Pons (tissue), 1 donor: Measurements from ENCODE around the gene MACROD2.

ENCODE experiments used
- DNase-seq: peaks from one replicate; pipeline ENCODE4 v3.0.0-alpha.2; 2016; ENCODE audit warnings: low spot score

MACROD2 gene

GRCh38 chr20:15596220-15596890 is 1601.0 kb downstream of the MACROD2 start:
- no peak for DNase-seq

GRCh38 chr20:15597306-15597705 is 1602.0 kb downstream of the MACROD2 start:
- no peak for DNase-seq

GRCh38 chr20:15599961-15600360 is 1604.6 kb downstream of the MACROD2 start:
- no peak for DNase-seq

- DNase-seq: no peak
Observed at GRCh38 chr20:15600565-15600964, 1605.2 kb downstream of the MACROD2 start.

- no peak for DNase-seq
Observed at GRCh38 chr20:15603506-15603905, 1608.2 kb downstream of the MACROD2 start.

- no peak for DNase-seq
Observed at GRCh38 chr20:15603978-15604805, 1608.9 kb downstream of the MACROD2 start.

- DNase-seq: no peak
Observed at GRCh38 chr20:15609921-15610320, 1614.6 kb downstream of the MACROD2 start.

- no peak for DNase-seq
Observed at GRCh38 chr20:15610787-15611186, 1615.5 kb downstream of the MACROD2 start.

GRCh38 chr20:15611541-15611940 is 1616.2 kb downstream of the MACROD2 start:
- DNase-seq: no peak

GRCh38 chr20:15612198-15612597 is 1616.9 kb downstream of the MACROD2 start:
- no peak for DNase-seq

GRCh38 chr20:15612769-15613168 is 1617.5 kb downstream of the MACROD2 start:
- no peak for DNase-seq

- DNase-seq: no peak
Observed at GRCh38 chr20:15613530-15613929, 1618.2 kb downstream of the MACROD2 start.

- DNase-seq: no peak
Observed at GRCh38 chr20:15616626-15617025, 1621.3 kb downstream of the MACROD2 start.

- no peak for DNase-seq
Observed at GRCh38 chr20:15618110-15618509, 1622.8 kb downstream of the MACROD2 start.

GRCh38 chr20:15618912-15619311 is 1623.6 kb downstream of the MACROD2 start:
- no peak for DNase-seq

GRCh38 chr20:15619341-15619740 is 1624.0 kb downstream of the MACROD2 start:
- no peak for DNase-seq

- DNase-seq: no peak
Observed at GRCh38 chr20:15619816-15620215, 1624.5 kb downstream of the MACROD2 start.

- DNase-seq: no peak
Observed at GRCh38 chr20:15622368-15622767, 1627.1 kb downstream of the MACROD2 start.

- DNase-seq: no peak
Observed at GRCh38 chr20:15623215-15623614, 1627.9 kb downstream of the MACROD2 start.

GRCh38 chr20:15625981-15626380 is 1630.7 kb downstream of the MACROD2 start:
- no peak for DNase-seq

- DNase-seq: no peak
Observed at GRCh38 chr20:15627089-15627488, 1631.8 kb downstream of the MACROD2 start.

GRCh38 chr20:15627501-15627903 is 1632.2 kb downstream of the MACROD2 start:
- DNase-seq: no peak

- DNase-seq: no peak
Observed at GRCh38 chr20:15628851-15629353, 1633.6 kb downstream of the MACROD2 start.
